Measurements from ENCODE around the gene DNAJB9. TPM values are rescaled to one million over a fixed set of nuclear protein-coding genes. Genes with fewer than 3 reads are reported as not detected.

Gene DNAJB9
- total RNA-seq, 1 experiment from 2014 or later = 12.9 TPM

DNA sequence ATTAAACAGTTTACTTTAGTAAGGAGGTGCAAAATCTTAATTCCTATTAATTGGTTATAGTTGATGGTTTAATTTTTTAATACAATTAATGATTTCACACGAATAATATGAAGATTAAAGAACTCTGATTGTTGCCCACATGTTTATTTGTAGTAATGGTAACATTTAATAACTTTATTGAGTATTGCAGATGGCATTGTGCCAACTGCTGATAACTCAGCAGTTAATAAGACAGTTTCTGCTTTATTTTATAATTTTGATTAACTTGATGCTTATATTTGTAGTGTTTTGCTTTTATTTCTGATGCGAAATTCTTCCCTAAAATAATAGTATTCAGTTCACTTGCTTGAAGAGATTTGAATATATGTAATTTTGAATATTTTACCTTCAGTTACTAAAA, 2.8 kb downstream of the DNAJB9 start:
- H3K4me3 ChIP-seq (ENCODE audit: low read depth, low read length, poor library complexity, severe bottlenecking) = no peak overlapping the region
- intact Hi-C loops (cut with micrococcal nuclease; ENCODE audit: unreplicated experiment) = no loop called here
- no peak overlapping the region for H3K27ac ChIP-seq (ENCODE audit: low read depth, low read length, poor library complexity, severe bottlenecking)
- BruUV-seq (replicated peaks) = no TSS peak
- H3K36me3 ChIP-seq (ENCODE audit: insufficient read depth, low read length, poor library complexity, severe bottlenecking) = peaks cover 32% of the 10 kb centered on the region
- no peak for DNase-seq (ENCODE audit: low spot score)
- ChIA-PET CTCF (no interaction called here), POLR2A (ENCODE audit: low non-redundant PET) (no interaction called here)
- H3K27me3 ChIP-seq (replicated peaks; ENCODE audit: insufficient read depth, low read depth, low read length, poor library complexity) = no peaks in the 10 kb centered on the region
- no peaks in the 10 kb centered on the region for H3K9me3 ChIP-seq (ENCODE audit: low read depth, low read length, poor library complexity, severe bottlenecking)
- H3K4me1 ChIP-seq (ENCODE audit: insufficient read depth, low read length, poor library complexity, severe bottlenecking) = peaks cover 23% of the 10 kb centered on the region
- TF ChIP-seq, protein P1, sequence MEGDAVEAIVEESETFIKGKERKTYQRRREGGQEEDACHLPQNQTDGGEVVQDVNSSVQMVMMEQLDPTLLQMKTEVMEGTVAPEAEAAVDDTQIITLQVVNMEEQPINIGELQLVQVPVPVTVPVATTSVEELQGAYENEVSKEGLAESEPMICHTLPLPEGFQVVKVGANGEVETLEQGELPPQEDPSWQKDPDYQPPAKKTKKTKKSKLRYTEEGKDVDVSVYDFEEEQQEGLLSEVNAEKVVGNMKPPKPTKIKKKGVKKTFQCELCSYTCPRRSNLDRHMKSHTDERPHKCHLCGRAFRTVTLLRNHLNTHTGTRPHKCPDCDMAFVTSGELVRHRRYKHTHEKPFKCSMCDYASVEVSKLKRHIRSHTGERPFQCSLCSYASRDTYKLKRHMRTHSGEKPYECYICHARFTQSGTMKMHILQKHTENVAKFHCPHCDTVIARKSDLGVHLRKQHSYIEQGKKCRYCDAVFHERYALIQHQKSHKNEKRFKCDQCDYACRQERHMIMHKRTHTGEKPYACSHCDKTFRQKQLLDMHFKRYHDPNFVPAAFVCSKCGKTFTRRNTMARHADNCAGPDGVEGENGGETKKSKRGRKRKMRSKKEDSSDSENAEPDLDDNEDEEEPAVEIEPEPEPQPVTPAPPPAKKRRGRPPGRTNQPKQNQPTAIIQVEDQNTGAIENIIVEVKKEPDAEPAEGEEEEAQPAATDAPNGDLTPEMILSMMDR (conservative IDR thresholded peaks at IDR 0.05; ENCODE audit: low read depth, low read length) = no peak
- no peak for TF ChIP-seq EZH2 (IDR thresholded peaks at IDR 0.05; ENCODE audit: borderline replicate concordance, low read depth, low read length, poor library complexity, severe bottlenecking)

DNA sequence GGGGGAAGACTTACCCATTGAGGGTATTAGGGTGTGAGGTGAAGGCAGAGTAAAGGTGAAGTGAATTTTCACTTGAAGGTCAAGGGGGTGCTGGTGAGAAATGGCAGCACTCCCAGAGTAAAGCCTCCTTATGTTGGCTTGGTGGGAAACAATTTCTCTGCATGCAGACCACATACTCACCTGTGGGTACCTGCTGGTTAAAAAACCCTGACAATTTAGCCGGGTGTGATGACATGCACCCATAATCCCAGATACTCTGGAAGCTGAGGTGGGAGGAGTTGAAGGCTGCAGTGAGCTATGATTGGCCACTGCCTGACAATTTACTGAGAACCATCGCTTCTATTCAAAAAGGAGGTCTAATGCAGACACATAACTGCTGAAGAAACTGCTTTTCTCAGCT, 5.5 kb downstream of the DNAJB9 start:
- CTCF ChIA-PET = no interaction called here
- H3K27ac ChIP-seq (ENCODE audit: low read depth, low read length, poor library complexity, severe bottlenecking) = no peak overlapping the region
- BruUV-seq (replicated peaks) = no TSS peak

DNA sequence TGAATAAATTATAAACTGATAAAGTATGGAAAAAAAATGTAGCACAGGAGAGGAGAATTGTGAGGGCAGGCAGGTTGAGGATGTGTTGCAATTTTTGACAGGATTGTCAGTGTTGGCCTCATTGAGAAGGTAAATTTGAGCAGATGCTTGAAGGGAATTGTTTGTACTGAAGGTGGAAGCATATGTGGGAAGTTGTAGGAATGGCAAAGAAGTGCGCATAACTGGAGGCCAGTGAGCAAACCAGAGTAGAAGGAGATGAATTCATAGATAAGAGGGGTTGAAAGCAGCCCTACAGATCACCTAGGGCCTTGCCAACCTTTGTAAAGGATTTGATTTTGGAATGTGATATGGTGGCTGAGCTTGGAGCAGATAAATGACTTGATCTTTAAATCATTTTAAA, 6.4 kb downstream of the DNAJB9 start:
- POLR2A ChIA-PET (ENCODE audit: low non-redundant PET) = no interaction called here
- TF ChIP-seq EZH2 (IDR thresholded peaks at IDR 0.05; ENCODE audit: borderline replicate concordance, low read depth, low read length, poor library complexity, severe bottlenecking) = no peak
- TF ChIP-seq, protein P1 (conservative IDR thresholded peaks at IDR 0.05; ENCODE audit: low read depth, low read length) = no peak
- H3K4me3 ChIP-seq (ENCODE audit: low read depth, low read length, poor library complexity, severe bottlenecking) = no peak overlapping the region
- intact Hi-C loops (cut with micrococcal nuclease; ENCODE audit: unreplicated experiment) = no loop called here
- H3K27me3 ChIP-seq (replicated peaks; ENCODE audit: insufficient read depth, low read depth, low read length, poor library complexity) = no peaks in the 10 kb centered on the region
- DNase-seq (ENCODE audit: low spot score) = no peak
- BruUV-seq (replicated peaks) = no TSS peak
- H3K36me3 ChIP-seq (ENCODE audit: insufficient read depth, low read length, poor library complexity, severe bottlenecking) = peaks cover 29% of the 10 kb centered on the region
- CTCF ChIA-PET = no interaction called here
- H3K4me1 ChIP-seq (ENCODE audit: insufficient read depth, low read length, poor library complexity, severe bottlenecking) = peaks cover 7% of the 10 kb centered on the region
- H3K27ac ChIP-seq (ENCODE audit: low read depth, low read length, poor library complexity, severe bottlenecking) = no peak overlapping the region
- peaks cover 5% of the 10 kb centered on the region for H3K9me3 ChIP-seq (ENCODE audit: low read depth, low read length, poor library complexity, severe bottlenecking)

More for the DNA sequence above, 5.5 kb downstream of the DNAJB9 start:
- H3K4me1 ChIP-seq (ENCODE audit: insufficient read depth, low read length, poor library complexity, severe bottlenecking) = peaks cover 11% of the 10 kb centered on the region
- POLR2A ChIA-PET (ENCODE audit: low non-redundant PET) = no interaction called here
- peaks cover 29% of the 10 kb centered on the region for H3K36me3 ChIP-seq (ENCODE audit: insufficient read depth, low read length, poor library complexity, severe bottlenecking)
- no peaks in the 10 kb centered on the region for H3K27me3 ChIP-seq (replicated peaks; ENCODE audit: insufficient read depth, low read depth, low read length, poor library complexity)
- no peak for DNase-seq (ENCODE audit: low spot score)
- intact Hi-C loops (cut with micrococcal nuclease; ENCODE audit: unreplicated experiment) = no loop called here
- TF ChIP-seq EZH2 (IDR thresholded peaks at IDR 0.05; ENCODE audit: borderline replicate concordance, low read depth, low read length, poor library complexity, severe bottlenecking) = no peak
- TF ChIP-seq, protein P1 (conservative IDR thresholded peaks at IDR 0.05; ENCODE audit: low read depth, low read length) = no peak
- H3K9me3 ChIP-seq (ENCODE audit: low read depth, low read length, poor library complexity, severe bottlenecking) = peaks cover 4% of the 10 kb centered on the region
- no peak overlapping the region for H3K4me3 ChIP-seq (ENCODE audit: low read depth, low read length, poor library complexity, severe bottlenecking)

Data from A673 (cell line).